RWPE1 (cell line): ENCODE measurements around the gene ASIC2.

Experiments
- CTCF ChIA-PET: fragments of 350-600 bp; sonication (Branson Sonifier 250); formaldehyde crosslinking; extraction: SDS; loops from one replicate; lab custom pipeline; 2021; lab: Yijun Ruan, JAX
- POLR2A ChIA-PET: fragments of 400-600 bp; formaldehyde crosslinking; extraction: SDS; loops from one replicate; lab custom pipeline; 2020; ENCODE audit warnings: antibody characterized with exemption; ENCODE audit not compliant: low non-redundant PET; lab: Yijun Ruan, JAX
- DNase-seq: peaks from one replicate; pipeline ENCODE4 v3.0.0; 2012; ENCODE audit warnings: low spot score
- H3K27ac ChIP-seq: fragments of 450-650 bp; 2 replicates; pipeline ENCODE4 v1.5.1; 2017
- CTCF ChIP-seq: fragments of 450-650 bp; conservative IDR thresholded peaks from 2 replicates; pipeline ENCODE4 v1.5.1; 2017; ENCODE audit warnings: low read depth, mild to moderate bottlenecking

The ASIC2 gene

GRCh38 chr17:33292981-33293867 lies at the start of gene ASIC2:
Gene ASIC2, minus strand, starts transcription at chr17:33293295.
- ChIA-PET CTCF (interaction anchor here (0.6 to 1.2 kb wide), 5 partner anchors 11 to 139 kb away, joined by 3 to 4 read pairs (median 3); no protein-coding TSS in a partner anchor), POLR2A (no interaction called here)
- H3K27ac ChIP-seq: no peak within 1 kb of the TSS
- DNase-seq: peak; percentile 53
- no peak for TF ChIP-seq CTCF

DNA sequence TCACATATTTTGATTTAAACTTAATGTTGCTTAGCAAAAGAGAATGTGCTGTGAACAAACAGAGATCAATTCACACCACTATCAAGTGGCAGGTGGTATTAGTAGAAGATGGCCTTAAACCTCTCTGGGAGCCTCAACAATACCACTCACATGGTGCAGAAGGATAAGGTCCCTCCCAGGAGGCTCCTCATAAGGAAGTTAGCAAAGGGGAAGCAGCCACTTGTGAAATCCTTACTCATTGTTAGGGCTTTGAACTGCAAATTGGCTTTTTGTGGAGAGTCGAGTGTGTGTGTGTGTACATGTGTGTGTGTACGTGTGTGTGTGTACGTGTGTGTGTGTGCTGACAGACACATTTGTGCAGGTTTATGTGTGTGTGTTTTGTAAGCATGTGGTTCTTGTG lies 48.9 kb upstream of the ASIC2 start:
- POLR2A ChIA-PET: no interaction called here
- TF ChIP-seq CTCF: no peak
- H3K27ac ChIP-seq: no peak overlapping the region
- CTCF ChIA-PET: no interaction called here
- no peak for DNase-seq

- CTCF ChIA-PET: interaction anchor here (0.6 kb wide), 1 partner anchor 493 kb away, joined by 4 read pairs; no protein-coding TSS in a partner anchor
Measured at GRCh38 chr17:33338242-33338641, 45.1 kb upstream of the ASIC2 start.

DNA sequence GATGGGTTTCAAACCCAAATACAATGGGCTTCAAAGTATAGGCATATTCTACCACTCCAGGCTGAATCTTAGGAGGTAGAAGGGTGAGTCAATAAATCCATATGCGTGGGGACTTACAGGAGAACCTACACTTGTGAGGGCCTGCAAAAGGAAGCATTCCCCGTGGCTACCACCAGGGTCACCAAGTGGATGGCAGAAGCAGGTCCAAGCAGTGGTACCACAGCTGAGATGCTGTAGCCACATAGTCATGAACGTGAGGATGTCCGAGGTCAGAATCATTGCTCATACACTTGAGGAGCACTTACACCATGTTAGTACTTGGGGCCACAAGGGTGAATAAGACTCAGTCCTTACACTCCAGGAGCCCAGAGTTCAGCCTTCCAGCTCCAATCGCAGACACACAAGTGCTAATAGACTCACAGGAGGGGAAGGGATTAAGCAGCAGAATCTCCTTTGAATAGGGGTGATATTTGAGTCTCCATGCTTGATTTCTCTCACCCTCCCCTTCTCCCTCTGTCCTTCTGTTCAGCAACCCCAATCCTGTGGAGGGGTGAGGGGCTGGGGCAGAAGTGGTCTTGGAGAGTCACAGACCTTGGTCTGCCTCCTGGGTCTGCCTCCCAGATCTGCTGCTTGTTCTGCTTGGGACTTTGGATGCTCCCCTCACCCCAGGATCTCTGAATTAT lies 42.5 kb upstream of the ASIC2 start:
- ChIA-PET CTCF (no interaction called here), POLR2A (no interaction called here)
- TF ChIP-seq CTCF: no peak
- no peak overlapping the region for H3K27ac ChIP-seq
- no peak for DNase-seq

More at GRCh38 chr17:33338242-33338641, 45.1 kb upstream of the ASIC2 start:
- TF ChIP-seq CTCF: no peak
- no peak overlapping the region for H3K27ac ChIP-seq
- no peak for DNase-seq
- POLR2A ChIA-PET: no interaction called here

GRCh38 chr17:33334703-33335102 lies 41.6 kb upstream of the ASIC2 start:
- POLR2A ChIA-PET: no interaction called here
- peak; percentile 8 for DNase-seq
- CTCF ChIA-PET: no interaction called here
- no peak for TF ChIP-seq CTCF
- H3K27ac ChIP-seq: no peak overlapping the region

DNA sequence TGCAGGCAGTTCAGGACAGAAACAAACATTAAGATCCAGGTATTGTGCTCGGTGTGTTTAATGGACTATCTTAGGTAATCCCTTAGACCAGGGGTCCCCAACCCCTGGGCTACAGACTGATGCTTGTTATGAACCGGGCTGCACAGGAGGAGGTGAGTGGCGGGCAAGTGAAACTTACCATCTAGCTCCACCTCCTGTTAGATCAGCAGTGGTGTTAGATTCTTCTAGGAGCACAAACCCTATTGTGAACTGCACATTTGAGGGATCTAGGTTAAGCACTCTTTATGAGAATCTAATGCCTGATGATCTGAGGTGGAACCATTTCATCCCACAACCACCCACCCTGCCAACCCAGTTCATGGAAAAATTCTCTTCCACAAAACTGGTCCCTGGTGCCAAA lies 37.8 kb upstream of the ASIC2 start:
- no peak for DNase-seq
- no peak for TF ChIP-seq CTCF
- POLR2A ChIA-PET: no interaction called here
- no peak overlapping the region for H3K27ac ChIP-seq
- CTCF ChIA-PET: interaction anchor here (1.6 kb wide), 1 partner anchor 333 kb away, joined by 6 read pairs; no protein-coding TSS in a partner anchor
